Vagina (tissue), 2 donors: ENCODE data around the gene IKBKE. TPM values are rescaled to one million over a fixed set of nuclear protein-coding genes. Genes with fewer than 3 reads are reported as not detected.

Experiments used
- DNase-seq, 2 donors: peaks; one replicate each; pipeline ENCODE4 v3.0.0-alpha.2; 2017; ENCODE audit errors: extremely low spot score in 2 of 2
- H3K27ac ChIP-seq: fragments of 200-600 bp; sonication (generic); one replicate; pipeline ENCODE4 v1.5.1; 2019
- H3K27me3 ChIP-seq: fragments of 200-600 bp; sonication (generic); one replicate; pipeline ENCODE4 v1.5.1; 2019
- H3K36me3 ChIP-seq, 2 donors: fragments of 200-600 bp; sonication (generic); one replicate each; pipeline ENCODE4 v1.5.1; 2017 to 2019
- H3K4me1 ChIP-seq: fragments of 200-600 bp; sonication (generic); one replicate; pipeline ENCODE4 v1.5.1; 2019
- H3K4me3 ChIP-seq, 2 donors: fragments of 200-600 bp; sonication (generic); 1 replicate in 1 of 2; 2 replicates in 1 of 2; pipeline ENCODE4 v1.5.1; 2016 to 2019
- H3K9me3 ChIP-seq: fragments of 200-600 bp; sonication (generic); one replicate; pipeline ENCODE4 v1.5.1; 2019
- POLR2A ChIP-seq, 2 donors: fragments of 450-650 bp; IDR thresholded peaks; one replicate each; pipeline ENCODE4 v1.6.1; 2017; ENCODE audit warnings: antibody characterized with exemption in 2 of 2, mild to moderate bottlenecking in 2 of 2, moderate library complexity in 2 of 2
- POLR2AphosphoS5 ChIP-seq, 2 donors: sonication (generic); formaldehyde crosslinking; IDR thresholded peaks; one replicate each; pipeline ENCODE4 v1.9.0; 2017; ENCODE audit warnings: antibody characterized with exemption in 2 of 2, mild to moderate bottlenecking in 2 of 2, low read depth in 1 of 2; ENCODE audit not compliant: insufficient read depth in 1 of 2
- intact Hi-C: fragments of 100-400 bp; cut with DNase I; formaldehyde crosslinking; loops from one replicate; pipeline ENCODE4 v1.15.1; 2023
- total RNA-seq: library from RNA; depleted of rRNA; stranded (reverse); fragments of >200 nt; gene quantifications from one replicate; pipeline ENCODE4 v1.2.3, GENCODE V29; 2016
- TF ChIP-seq, protein P1 (sequence below), 3 experiments: fragments of 450-650 bp in 2 of 3; fragments of 200-600 bp in 1 of 3; sonication (generic) in 1 of 3; IDR thresholded peaks; one replicate each; pipeline ENCODE4 v1.5.1; 2017 to 2019; ENCODE audit warnings: antibody characterized with exemption in 3 of 3, mild to moderate bottlenecking in 2 of 3, moderate library complexity in 2 of 3

Gene IKBKE
- total RNA-seq, 1 donor from 2014 or later: 10.1 TPM

DNA sequence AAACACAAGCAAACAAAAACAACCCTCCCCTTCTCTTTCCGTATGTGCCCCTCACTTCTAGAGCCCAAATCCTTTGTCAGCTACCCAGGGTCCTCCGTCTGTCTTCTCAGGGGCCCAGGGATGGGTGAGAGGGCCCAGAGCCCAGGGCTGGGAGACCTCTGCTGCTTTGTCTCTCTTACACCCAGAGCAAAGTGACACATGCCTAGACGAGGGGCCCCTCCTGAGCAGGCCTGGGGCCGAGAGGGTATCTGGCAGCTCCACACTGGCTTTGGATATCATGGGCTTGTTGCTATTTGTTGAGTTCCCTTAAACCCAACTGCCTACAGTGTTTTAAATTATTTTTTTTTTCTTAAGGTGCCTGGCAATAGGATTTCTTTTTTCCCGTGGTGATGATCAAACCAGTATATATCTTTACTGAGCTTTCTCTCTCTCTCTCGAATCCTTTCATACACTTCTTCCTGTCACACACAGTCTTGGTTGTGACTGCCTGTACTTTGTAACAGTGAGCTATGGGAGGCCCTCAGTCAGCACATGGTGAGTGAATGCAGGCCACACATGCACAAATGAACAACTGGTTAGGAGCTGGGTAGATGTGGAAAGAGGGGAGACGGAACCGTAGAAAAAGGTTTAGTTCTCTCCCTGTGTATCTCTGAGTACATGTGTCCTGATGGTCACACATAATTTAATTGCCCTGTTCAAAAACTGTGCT lies 51.6 kb downstream of the IKBKE start:
- Histone ChIP-seq H3K36me3 (no peaks in the 10 kb centered on the region), H3K27me3 (no peaks in the 10 kb centered on the region), H3K4me1 (peaks cover 16% of the 10 kb centered on the region), H3K9me3 (no peaks in the 10 kb centered on the region), H3K27ac (no peak overlapping the region), H3K4me3 (no peak overlapping the region)
- intact Hi-C loops: no loop called here
- TF ChIP-seq POLR2A (IDR thresholded peaks at IDR 0.05) (no peak), POLR2AphosphoS5 (IDR thresholded peaks at IDR 0.05; ENCODE audit: insufficient read depth in 1 of 2, low read depth in 1 of 2) (no peak)
- TF ChIP-seq, protein P1, sequence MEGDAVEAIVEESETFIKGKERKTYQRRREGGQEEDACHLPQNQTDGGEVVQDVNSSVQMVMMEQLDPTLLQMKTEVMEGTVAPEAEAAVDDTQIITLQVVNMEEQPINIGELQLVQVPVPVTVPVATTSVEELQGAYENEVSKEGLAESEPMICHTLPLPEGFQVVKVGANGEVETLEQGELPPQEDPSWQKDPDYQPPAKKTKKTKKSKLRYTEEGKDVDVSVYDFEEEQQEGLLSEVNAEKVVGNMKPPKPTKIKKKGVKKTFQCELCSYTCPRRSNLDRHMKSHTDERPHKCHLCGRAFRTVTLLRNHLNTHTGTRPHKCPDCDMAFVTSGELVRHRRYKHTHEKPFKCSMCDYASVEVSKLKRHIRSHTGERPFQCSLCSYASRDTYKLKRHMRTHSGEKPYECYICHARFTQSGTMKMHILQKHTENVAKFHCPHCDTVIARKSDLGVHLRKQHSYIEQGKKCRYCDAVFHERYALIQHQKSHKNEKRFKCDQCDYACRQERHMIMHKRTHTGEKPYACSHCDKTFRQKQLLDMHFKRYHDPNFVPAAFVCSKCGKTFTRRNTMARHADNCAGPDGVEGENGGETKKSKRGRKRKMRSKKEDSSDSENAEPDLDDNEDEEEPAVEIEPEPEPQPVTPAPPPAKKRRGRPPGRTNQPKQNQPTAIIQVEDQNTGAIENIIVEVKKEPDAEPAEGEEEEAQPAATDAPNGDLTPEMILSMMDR (IDR thresholded peaks at IDR 0.05): no peak
- no peak for DNase-seq

DNA sequence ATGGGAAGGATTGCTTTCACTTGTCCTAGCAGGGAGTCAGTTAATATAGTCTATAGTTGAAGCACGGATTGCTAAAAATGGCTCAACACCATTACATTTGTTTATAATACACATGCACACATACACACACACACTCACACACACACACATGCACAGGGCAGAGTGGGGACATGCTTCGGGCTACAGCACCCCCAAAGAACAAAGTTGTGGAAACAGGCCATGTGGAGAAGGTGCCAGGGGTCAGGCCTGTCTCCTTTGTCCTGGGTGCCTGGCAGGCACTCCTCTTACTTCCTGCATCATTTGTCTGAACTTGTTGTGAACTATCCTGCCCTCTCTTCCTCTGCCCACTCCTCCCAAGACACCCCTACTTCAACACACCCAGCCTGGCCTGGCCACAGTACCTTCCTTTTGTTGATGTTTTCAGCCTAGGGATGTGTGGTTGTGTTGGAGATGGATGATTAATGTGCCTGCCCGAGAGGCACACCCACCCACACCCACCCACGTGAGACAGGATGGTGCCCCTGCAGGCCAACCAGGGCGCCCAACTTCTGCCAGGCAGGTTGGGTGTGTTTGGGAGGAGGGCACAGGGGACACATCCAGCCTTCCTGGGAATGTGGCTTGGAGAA lies 54.6 kb downstream of the IKBKE start:
- H3K27me3 ChIP-seq: no peaks in the 10 kb centered on the region
- no peak for DNase-seq
- TF ChIP-seq POLR2AphosphoS5 (IDR thresholded peaks at IDR 0.05; ENCODE audit: insufficient read depth in 1 of 2, low read depth in 1 of 2): peak in 1 of 2 donors; percentile 54
- no peak for TF ChIP-seq POLR2A (IDR thresholded peaks at IDR 0.05)
- TF ChIP-seq, protein P1 (IDR thresholded peaks at IDR 0.05): no peak
- H3K4me1 ChIP-seq: peaks cover 16% of the 10 kb centered on the region
- intact Hi-C loops: no loop called here
- no peaks in the 10 kb centered on the region for H3K9me3 ChIP-seq
- H3K36me3 ChIP-seq: no peaks in the 10 kb centered on the region
- no peak overlapping the region for H3K4me3 ChIP-seq
- no peak overlapping the region for H3K27ac ChIP-seq

- Histone ChIP-seq H3K27me3 (no peaks in the 10 kb centered on the region), H3K9me3 (no peaks in the 10 kb centered on the region), H3K4me3 (no peak overlapping the region), H3K4me1 (peaks cover 16% of the 10 kb centered on the region), H3K36me3 (no peaks in the 10 kb centered on the region), H3K27ac (no peak overlapping the region)
- DNase-seq: no peak
- no peak for TF ChIP-seq POLR2AphosphoS5 (IDR thresholded peaks at IDR 0.05; ENCODE audit: insufficient read depth in 1 of 2, low read depth in 1 of 2)
- TF ChIP-seq POLR2A (IDR thresholded peaks at IDR 0.05): no peak
- TF ChIP-seq, protein P1 (IDR thresholded peaks at IDR 0.05): no peak
- intact Hi-C loops: no loop called here
Measured at GRCh38 chr1:206526064-206526911, 56.0 kb downstream of the IKBKE start.

- no peak overlapping the region for H3K27ac ChIP-seq
- peaks cover 12% of the 10 kb centered on the region for H3K4me1 ChIP-seq
- no peak for TF ChIP-seq POLR2AphosphoS5 (IDR thresholded peaks at IDR 0.05; ENCODE audit: insufficient read depth in 1 of 2, low read depth in 1 of 2)
- no peak for TF ChIP-seq POLR2A (IDR thresholded peaks at IDR 0.05)
- TF ChIP-seq, protein P1 (IDR thresholded peaks at IDR 0.05): no peak
- no peaks in the 10 kb centered on the region for H3K36me3 ChIP-seq
- H3K27me3 ChIP-seq: no peaks in the 10 kb centered on the region
- DNase-seq: no peak
- intact Hi-C loops: no loop called here
- H3K9me3 ChIP-seq: no peaks in the 10 kb centered on the region
- H3K4me3 ChIP-seq: no peak overlapping the region
Measured at GRCh38 chr1:206529425-206529824, 59.1 kb downstream of the IKBKE start.
